ENCODE measurements around the gene ANKRD11.

Gene ANKRD11

GRCh38 chr16:89409161-89409711, 81.1 kb downstream of the ANKRD11 start:
- Histone ChIP-seq H3K27ac (no peak overlapping the region), H3K79me2 (ENCODE audit: insufficient read depth, low read depth) (peaks cover 99% of the 10 kb centered on the region), H3K9ac (no peak overlapping the region), H4K20me1 (ENCODE audit: insufficient read depth) (peaks cover 89% of the 10 kb centered on the region), H3K27me3 (ENCODE audit: insufficient read depth, low read depth) (no peaks in the 10 kb centered on the region), H3K4me2 (no peak overlapping the region), H2AFZ (ENCODE audit: low read depth) (no peak overlapping the region), H3K4me1 (ENCODE audit: low read depth, poor library complexity, severe bottlenecking) (peaks cover 58% of the 10 kb centered on the region), H3K36me3 (ENCODE audit: insufficient read depth) (no peaks in the 10 kb centered on the region), H3K4me3 (IDR thresholded peaks at IDR 0.05; ENCODE audit: insufficient read depth, low read depth, low read length) (no peak overlapping the region)
- TF ChIP-seq CTCF (conservative IDR thresholded peaks at IDR 0.05; ENCODE audit: low read depth, low read length): no peak

DNA sequence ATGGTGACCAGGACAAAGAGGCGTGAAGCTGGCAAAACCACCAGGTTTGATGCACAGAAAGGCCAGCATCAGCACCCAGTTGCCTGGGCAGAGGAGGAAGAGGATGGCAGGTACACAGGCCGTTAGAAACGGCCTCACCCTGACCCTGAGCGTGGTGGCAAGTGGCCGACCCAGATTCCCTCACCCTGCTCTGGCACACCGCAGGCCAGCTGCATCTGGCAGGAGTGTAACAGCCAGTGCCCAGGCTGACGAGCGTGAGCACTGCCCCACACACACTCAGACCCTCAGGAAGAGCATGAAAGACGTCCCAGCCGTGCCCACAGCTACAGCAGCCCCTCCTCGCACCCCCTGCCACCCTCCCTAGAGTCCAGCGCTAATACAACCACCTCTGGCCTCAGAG, 82.0 kb downstream of the ANKRD11 start:
- H3K4me2 ChIP-seq: no peak overlapping the region
- H3K4me3 ChIP-seq (IDR thresholded peaks at IDR 0.05; ENCODE audit: insufficient read depth, low read depth, low read length): no peak overlapping the region
- no peak for TF ChIP-seq CTCF (conservative IDR thresholded peaks at IDR 0.05; ENCODE audit: low read depth, low read length)
- H4K20me1 ChIP-seq (ENCODE audit: insufficient read depth): peaks cover 89% of the 10 kb centered on the region
- H3K36me3 ChIP-seq (ENCODE audit: insufficient read depth): no peaks in the 10 kb centered on the region
- no peaks in the 10 kb centered on the region for H3K27me3 ChIP-seq (ENCODE audit: insufficient read depth, low read depth)
- no peak overlapping the region for H3K27ac ChIP-seq
- no peak overlapping the region for H2AFZ ChIP-seq (ENCODE audit: low read depth)
- peaks cover 49% of the 10 kb centered on the region for H3K4me1 ChIP-seq (ENCODE audit: low read depth, poor library complexity, severe bottlenecking)
- H3K79me2 ChIP-seq (ENCODE audit: insufficient read depth, low read depth): peaks cover 99% of the 10 kb centered on the region
- H3K9ac ChIP-seq: no peak overlapping the region

DNA sequence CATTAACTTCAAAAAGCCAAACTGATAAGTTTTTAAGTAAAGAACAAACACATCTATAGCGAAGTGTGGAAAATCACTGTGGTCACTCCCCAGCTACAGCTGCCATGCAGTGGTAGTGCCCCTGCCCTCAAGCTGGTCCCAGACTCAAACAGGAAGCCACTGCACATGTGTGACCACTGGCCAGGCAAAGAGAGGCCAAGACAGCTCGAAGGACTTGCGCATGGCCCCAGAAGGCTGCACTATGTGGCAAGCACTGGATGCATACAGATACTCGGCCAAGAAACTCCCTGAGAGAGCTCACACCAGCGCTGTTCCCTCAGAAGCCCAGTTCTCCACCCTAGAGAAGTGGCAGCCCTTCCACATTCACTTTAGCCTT, 82.4 kb downstream of the ANKRD11 start:
- no peak overlapping the region for H2AFZ ChIP-seq (ENCODE audit: low read depth)
- H3K4me2 ChIP-seq: no peak overlapping the region
- H3K27me3 ChIP-seq (ENCODE audit: insufficient read depth, low read depth): no peaks in the 10 kb centered on the region
- TF ChIP-seq CTCF (conservative IDR thresholded peaks at IDR 0.05; ENCODE audit: low read depth, low read length): no peak
- peaks cover 89% of the 10 kb centered on the region for H4K20me1 ChIP-seq (ENCODE audit: insufficient read depth)
- no peak overlapping the region for H3K9ac ChIP-seq
- peaks cover 99% of the 10 kb centered on the region for H3K79me2 ChIP-seq (ENCODE audit: insufficient read depth, low read depth)
- no peak overlapping the region for H3K4me3 ChIP-seq (IDR thresholded peaks at IDR 0.05; ENCODE audit: insufficient read depth, low read depth, low read length)
- H3K36me3 ChIP-seq (ENCODE audit: insufficient read depth): no peaks in the 10 kb centered on the region
- no peak overlapping the region; the same call in 1 of the 2 replicates for H3K27ac ChIP-seq
- H3K4me1 ChIP-seq (ENCODE audit: low read depth, poor library complexity, severe bottlenecking): peaks cover 45% of the 10 kb centered on the region

GRCh38 chr16:89407282-89407924, 83.0 kb downstream of the ANKRD11 start:
- peaks cover 40% of the 10 kb centered on the region for H3K4me1 ChIP-seq (ENCODE audit: low read depth, poor library complexity, severe bottlenecking)
- H3K9ac ChIP-seq: no peak overlapping the region

More at GRCh38 chr16:89407282-89407924, 83.0 kb downstream of the ANKRD11 start:
- Histone ChIP-seq H2AFZ (ENCODE audit: low read depth) (no peak overlapping the region), H3K27ac (no peak overlapping the region; the same call in 1 of the 2 replicates), H4K20me1 (ENCODE audit: insufficient read depth) (peaks cover 84% of the 10 kb centered on the region), H3K4me2 (no peak overlapping the region), H3K36me3 (ENCODE audit: insufficient read depth) (no peaks in the 10 kb centered on the region), H3K4me3 (IDR thresholded peaks at IDR 0.05; ENCODE audit: insufficient read depth, low read depth, low read length) (no peak overlapping the region), H3K79me2 (ENCODE audit: insufficient read depth, low read depth) (peaks cover 99% of the 10 kb centered on the region), H3K27me3 (ENCODE audit: insufficient read depth, low read depth) (no peaks in the 10 kb centered on the region)
- TF ChIP-seq CTCF (conservative IDR thresholded peaks at IDR 0.05; ENCODE audit: low read depth, low read length): no peak

Data from KMS-11 (cell line).